ENCODE results near the gene C1QTNF6.

C1QTNF6 gene

GRCh38 chr22:37160027-37160426 is 28.0 kb downstream of the C1QTNF6 start:
- no peak for FAIRE-seq

DNA sequence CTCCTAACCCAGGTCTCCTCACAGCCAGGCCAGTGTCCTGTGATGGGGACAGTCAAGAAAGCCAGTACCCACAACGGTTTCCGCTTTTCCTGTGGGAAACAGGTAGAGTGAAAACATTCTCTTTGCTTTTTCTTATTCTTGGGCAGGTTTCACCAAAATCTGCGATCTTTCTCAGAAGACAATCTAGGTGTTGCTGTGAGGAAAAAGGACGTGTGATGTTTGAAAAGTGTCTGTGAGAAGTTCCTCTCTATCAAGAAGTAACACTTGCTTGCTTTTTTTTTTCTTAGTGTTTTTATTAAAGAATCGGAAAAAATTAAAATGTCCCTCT is 29.1 kb downstream of the C1QTNF6 start:
- FAIRE-seq = no peak

DNA sequence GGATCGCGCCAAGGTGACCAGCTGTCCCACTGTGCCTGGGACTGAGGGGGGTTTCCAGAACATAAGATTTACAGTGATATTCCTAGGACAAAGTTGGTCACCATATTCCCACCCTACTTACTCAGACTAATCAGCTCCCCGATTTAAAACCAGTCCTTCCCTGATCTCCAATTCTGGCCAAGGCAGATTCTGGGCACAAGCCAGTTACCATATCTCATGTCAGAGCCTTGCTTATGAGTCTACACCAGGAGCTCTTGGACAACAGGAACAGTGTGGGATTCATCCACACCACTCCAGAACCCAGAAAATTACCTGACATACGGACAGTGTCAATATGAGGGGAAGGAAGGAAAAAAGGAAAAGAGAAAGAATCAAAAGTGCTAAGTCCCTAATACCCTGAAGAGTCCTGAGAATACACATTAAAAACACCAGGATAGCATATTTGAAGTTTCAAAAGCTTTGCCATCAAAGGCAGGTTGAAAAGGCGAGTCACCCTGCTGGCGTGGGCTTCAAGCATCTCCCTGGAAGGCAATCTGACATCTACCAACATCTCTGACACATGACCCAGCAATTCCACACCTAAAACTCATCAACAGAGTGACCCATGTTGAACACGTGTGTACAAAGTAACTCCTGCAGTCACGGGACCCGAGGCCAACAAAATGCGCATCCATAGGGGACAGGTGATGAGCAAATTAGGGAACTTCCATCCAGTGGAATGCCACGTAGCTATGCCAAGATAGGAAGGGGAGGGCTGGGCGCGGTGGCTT is 30.3 kb downstream of the C1QTNF6 start:
- FAIRE-seq = no peak

- no peak for FAIRE-seq
Observed at GRCh38 chr22:37156686-37157435, 31.2 kb downstream of the C1QTNF6 start.

- no peak for FAIRE-seq
Observed at GRCh38 chr22:37155971-37156370, 32.1 kb downstream of the C1QTNF6 start.

DNA sequence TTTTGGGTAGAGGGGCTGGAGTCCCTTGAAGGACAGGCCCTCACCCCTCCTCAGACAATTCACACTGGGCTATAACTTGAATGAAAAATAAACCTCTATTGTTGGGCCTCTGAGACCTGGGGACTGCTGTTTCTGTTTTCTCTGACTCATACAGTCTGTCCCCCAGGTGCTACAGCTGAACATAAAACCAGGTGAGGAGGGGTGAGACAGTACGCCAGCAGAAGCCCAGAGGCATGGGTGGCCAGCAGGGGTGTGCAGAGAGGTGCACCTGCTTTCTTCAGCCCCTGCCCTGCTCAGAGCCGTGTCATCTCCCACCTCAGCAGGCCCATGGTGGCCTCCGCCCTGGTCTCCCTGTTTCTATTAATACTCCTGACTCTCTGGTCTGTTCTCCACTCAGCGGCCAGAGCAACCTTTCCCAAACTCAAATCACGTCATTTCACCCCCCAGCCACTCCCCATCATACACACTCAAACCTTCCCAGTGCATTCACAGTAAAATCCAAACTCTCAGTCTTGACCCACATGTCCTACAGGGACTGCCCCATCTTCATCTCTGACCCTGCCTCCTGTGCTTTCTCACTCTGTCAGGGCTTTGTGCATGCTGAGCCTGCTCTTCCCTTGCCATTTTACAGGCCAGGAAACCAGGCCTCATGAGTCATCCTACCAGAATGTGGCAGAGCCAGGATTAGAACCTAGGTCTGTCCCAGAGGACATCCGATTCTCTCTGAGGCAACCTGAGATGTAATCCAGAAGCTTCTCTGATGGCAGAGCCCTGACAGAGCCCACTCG is 32.9 kb downstream of the C1QTNF6 start:
- no peak for FAIRE-seq

DNA sequence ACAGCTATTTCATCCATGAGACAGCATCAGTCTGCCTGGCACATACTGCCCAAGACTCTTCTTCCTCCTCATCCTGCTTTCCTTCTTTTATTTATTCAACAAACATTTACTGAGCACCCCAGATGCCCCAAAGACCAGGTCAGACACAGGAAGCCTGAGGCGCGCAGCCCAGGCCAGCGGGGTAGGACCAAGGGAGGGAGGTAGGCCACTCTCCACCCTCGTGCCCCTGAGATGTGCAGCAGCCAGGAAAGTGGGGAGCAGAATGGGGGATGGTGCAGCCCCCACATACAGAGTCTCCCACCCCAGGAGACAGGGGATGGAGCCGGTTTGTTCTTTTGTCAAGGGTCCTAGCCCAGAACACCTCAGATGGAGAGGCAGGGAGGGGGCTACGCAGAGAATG is 34.1 kb downstream of the C1QTNF6 start:
- FAIRE-seq = no peak

DNA sequence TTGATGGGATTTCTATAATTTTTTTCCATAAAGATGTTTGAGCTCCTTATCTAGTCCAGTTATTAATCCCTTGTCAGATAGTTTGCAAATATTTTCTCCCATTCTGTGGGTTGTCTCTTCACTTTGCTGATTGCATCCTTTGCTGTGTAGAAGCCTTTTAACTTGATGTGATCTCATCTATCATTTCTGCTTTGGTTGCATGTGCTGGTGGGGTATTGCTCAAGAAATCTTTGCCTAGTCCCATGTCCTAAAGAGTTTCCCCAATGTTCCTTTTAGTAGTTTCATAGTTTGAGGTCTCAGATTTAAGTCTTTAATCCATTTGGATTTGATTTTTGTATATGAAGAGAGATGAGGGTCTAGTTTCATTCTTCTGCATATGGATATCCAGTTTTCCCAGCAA is 36.6 kb downstream of the C1QTNF6 start:
- no peak for FAIRE-seq

DNA sequence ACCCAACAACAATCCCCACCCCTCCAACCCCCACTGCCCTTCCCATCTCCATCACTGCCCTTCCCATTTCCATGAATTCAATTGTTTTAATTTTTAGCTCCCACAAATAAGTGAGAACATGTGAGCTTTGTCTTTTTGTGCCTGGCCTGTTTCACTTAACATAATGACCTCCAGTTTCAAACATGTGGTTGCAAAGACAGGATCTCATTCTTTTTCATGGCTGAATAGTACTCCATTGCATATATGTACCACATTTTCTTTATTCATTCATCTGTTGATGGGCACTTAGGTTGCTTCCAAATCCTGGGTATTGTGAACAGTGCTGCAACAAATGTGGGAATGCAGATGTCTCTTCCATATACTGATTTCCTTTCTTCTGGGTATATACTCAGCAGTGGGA is 37.3 kb downstream of the C1QTNF6 start:
- FAIRE-seq = no peak

- no peak for FAIRE-seq
Observed at GRCh38 chr22:37148742-37149665, 39.0 kb downstream of the C1QTNF6 start.

- no peak for FAIRE-seq
Observed at GRCh38 chr22:37148031-37148651, 39.9 kb downstream of the C1QTNF6 start.

- FAIRE-seq = no peak
Observed at GRCh38 chr22:37147186-37147990, 40.7 kb downstream of the C1QTNF6 start.

DNA sequence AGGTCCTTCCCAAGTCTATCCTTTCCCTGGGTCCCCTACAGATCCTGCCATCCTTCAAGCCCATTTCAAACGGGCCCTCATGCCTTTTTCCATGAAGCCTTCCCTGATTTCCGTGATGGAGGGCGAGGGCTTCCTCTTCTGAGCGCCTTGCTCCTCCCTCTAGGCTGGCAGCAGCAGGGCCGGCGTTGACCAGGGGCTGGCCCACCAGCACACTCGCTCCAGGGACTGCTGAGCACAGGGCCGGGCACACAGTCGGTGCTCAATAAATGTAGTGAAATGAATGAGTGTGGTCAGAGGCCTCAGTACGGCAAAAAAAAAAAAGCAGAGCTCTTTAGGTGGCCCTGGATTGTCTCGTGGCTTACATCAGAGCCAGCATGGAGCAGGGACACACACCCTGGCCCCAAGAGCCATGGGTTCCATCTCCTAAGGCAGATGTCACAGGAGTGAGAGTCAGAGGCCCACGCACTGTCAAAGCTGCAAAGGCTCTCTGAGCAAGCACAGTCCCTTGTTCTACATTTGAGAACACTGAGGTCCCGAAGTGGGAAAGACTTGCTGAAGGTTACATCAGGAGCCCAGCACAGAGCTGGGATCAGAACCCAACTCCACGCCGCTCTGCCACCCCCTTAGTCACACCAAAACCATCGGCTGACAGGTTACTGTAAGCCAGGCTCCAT is 41.4 kb downstream of the C1QTNF6 start:
- FAIRE-seq = no peak

- FAIRE-seq = no peak
Observed at GRCh38 chr22:37146051-37146385, 42.0 kb downstream of the C1QTNF6 start.

DNA sequence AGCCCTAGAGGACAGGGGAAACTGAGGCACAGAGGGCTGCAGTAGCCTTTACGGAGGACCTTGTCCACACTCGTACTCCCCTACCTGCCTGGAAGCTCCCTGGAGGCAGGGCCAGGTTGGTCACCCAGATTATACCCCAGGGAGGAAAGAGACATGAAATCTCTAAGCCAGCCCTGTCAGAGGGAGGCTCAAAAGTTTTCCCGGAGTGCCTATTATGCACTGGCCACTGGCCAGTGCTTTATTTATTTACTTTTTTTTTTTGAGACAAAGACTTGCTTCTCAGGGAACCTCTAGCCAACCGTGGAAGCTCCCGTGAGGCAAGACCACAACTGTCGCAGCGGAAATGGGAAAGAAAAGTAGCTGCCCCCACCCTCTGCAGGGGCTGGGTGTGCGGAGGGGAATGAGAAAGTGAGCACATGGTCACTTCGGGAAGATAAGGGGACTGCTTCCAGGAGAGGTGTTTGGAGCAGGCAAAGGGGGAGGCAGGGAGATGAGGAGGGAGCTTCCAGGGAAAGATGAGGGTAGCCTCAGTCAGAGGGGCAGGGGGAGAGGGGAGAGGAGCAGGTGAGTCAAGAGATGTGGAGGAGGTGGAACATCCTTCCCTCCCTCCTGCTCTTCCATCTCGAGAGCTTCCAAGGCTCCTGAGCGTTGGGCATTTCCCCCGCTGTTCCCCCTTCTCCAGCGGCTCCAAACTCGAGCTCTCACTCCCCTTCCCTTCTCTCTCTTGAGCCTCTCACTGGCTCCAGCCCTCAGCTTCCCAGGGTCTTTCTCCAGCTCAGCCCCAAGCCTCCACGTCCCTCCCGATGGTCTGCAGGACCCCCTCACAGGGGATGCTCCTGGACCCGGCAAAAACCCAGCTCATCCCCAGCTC is 42.6 kb downstream of the C1QTNF6 start:
- FAIRE-seq = no peak

- FAIRE-seq = no peak
Observed at GRCh38 chr22:37144180-37144554, 43.9 kb downstream of the C1QTNF6 start.

DNA sequence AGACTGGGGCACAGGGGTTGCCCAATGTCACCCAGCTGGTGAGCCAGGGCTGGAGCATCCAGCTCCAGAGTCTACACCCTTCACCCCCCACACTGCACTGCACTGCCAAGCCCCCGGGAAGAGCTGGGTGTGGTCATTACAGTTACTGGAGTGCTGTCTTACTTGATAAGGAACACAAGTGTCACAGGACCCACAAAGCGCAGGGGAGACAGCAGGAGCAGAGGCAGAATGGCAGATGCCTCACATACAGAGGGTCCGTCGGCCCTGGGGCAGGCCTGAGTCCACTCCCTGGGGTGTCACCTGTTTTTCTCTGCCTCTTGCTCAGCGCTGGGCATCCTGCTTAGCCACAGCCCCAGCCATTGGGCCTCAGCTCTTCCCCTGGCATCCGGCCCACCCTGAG is 46.1 kb downstream of the C1QTNF6 start:
- FAIRE-seq = no peak

- no peak for FAIRE-seq
Observed at GRCh38 chr22:37141476-37141875, 46.6 kb downstream of the C1QTNF6 start.

GRCh38 chr22:37140686-37141323 is 47.2 kb downstream of the C1QTNF6 start:
- FAIRE-seq = no peak

All from islet of Langerhans (tissue), 1 donor.